IMR-90 (cell line): ENCODE data around the gene PEX10. TPM values are rescaled to one million over a fixed set of nuclear protein-coding genes. Genes with fewer than 3 reads are reported as not detected.

Experiments used
- ATAC-seq: fragments of 200-7000 bp; cut with Tn5 transposase; 2 replicates; pipeline ENCODE4 v1.9.1; 2020; ENCODE audit warnings: low read depth, mild to moderate bottlenecking, moderate library complexity
- BruUV-seq: library from RNA; stranded (reverse); fragments of 400-500 nt; replicated peaks from 2 replicates; lab custom pipeline; 2021; lab: Mats Ljungman, UMichigan
- CTCF ChIA-PET: fragments of 300-600 bp; formaldehyde crosslinking; extraction: SDS; loops from one replicate; lab custom pipeline; 2021; ENCODE audit warnings: antibody characterized with exemption; lab: Yijun Ruan, JAX
- POLR2A ChIA-PET: fragments of 300-600 bp; sonication (Branson Sonifier 250); formaldehyde crosslinking; loops from one replicate; lab custom pipeline; 2022; ENCODE audit warnings: antibody characterized with exemption; ENCODE audit not compliant: unreplicated experiment; lab: Charles Lee
- DNase-seq: peaks from one replicate; pipeline ENCODE4 v3.0.0; 2013
- H2AFZ ChIP-seq: replicated peaks from 2 replicates; pipeline ENCODE3; 2013; ENCODE audit warnings: low read length, mild to moderate bottlenecking; ENCODE audit not compliant: poor library complexity
- H2AK5ac ChIP-seq: 2 replicates; pipeline ENCODE4 v1.6.1; 2013; ENCODE audit warnings: low read depth, low read length, inconsistent platforms
- H2AK9ac ChIP-seq: replicated peaks from 2 replicates; pipeline ENCODE3; 2013; ENCODE audit warnings: mild to moderate bottlenecking, low read depth, low read length, moderate library complexity; ENCODE audit not compliant: poor library complexity
- H2BK120ac ChIP-seq: 2 replicates; pipeline ENCODE4 v1.6.1; 2013; ENCODE audit warnings: low read depth, low read length, inconsistent platforms
- H2BK15ac ChIP-seq: 3 replicates; pipeline ENCODE4 v1.6.1; 2013; ENCODE audit warnings: low read depth, low read length, inconsistent platforms
- H2BK20ac ChIP-seq: 2 replicates; pipeline ENCODE4 v1.6.1; 2013; ENCODE audit warnings: low read depth, mild to moderate bottlenecking, inconsistent platforms, low read length, moderate library complexity
- H2BK5ac ChIP-seq: 2 replicates; pipeline ENCODE4 v1.6.1; 2013; ENCODE audit warnings: mild to moderate bottlenecking, low read depth, low read length, inconsistent platforms; ENCODE audit not compliant: poor library complexity, severe bottlenecking
- H3K14ac ChIP-seq: replicated peaks from 2 replicates; pipeline ENCODE4 v1.6.1; 2013; ENCODE audit warnings: low read depth, low read length, inconsistent platforms
- H3K18ac ChIP-seq: 2 replicates; pipeline ENCODE4 v1.6.1; 2013; ENCODE audit warnings: low read depth, low read length, control low read depth
- H3K23ac ChIP-seq: 2 replicates; pipeline ENCODE4 v1.6.1; 2013; ENCODE audit warnings: low read depth, low read length, inconsistent platforms
- H3K27ac ChIP-seq: 2 replicates; pipeline ENCODE4 v1.5.1; 2013; ENCODE audit warnings: mild to moderate bottlenecking, control low read depth, low read length; ENCODE audit not compliant: insufficient read depth
- H3K27me3 ChIP-seq: 2 replicates; pipeline ENCODE4 v1.6.1; 2013; ENCODE audit warnings: low read length; ENCODE audit not compliant: control insufficient read depth, insufficient read depth
- H3K36me3 ChIP-seq: 2 replicates; pipeline ENCODE4 v1.6.1; 2013; ENCODE audit warnings: low read length, mixed read lengths; ENCODE audit not compliant: control insufficient read depth, insufficient read depth
- H3K4ac ChIP-seq: 2 replicates; pipeline ENCODE4 v1.6.1; 2013; ENCODE audit warnings: low read depth, low read length, inconsistent platforms
- H3K4me1 ChIP-seq: 2 replicates; pipeline ENCODE4 v1.6.1; 2013; ENCODE audit warnings: low read length, mixed read lengths; ENCODE audit not compliant: control insufficient read depth, insufficient read depth
- H3K4me2 ChIP-seq: 2 replicates; pipeline ENCODE4 v1.6.1; 2013; ENCODE audit warnings: low read depth, mild to moderate bottlenecking, control low read depth, low read length, moderate library complexity
- H3K4me3 ChIP-seq: 2 replicates; pipeline ENCODE4 v1.5.1; 2013; ENCODE audit warnings: low read depth, mild to moderate bottlenecking, control low read depth, low read length, moderate library complexity; ENCODE audit not compliant: insufficient read depth
- H3K56ac ChIP-seq: 2 replicates; pipeline ENCODE4 v1.6.1; 2013; ENCODE audit warnings: low read length, inconsistent platforms; ENCODE audit not compliant: insufficient read depth; ENCODE audit errors: extremely low read depth
- H3K79me1 ChIP-seq, 2 experiments: 2 replicates each; pipeline ENCODE4 v1.6.1; 2013; ENCODE audit warnings: low read length in 2 of 2, inconsistent platforms in 1 of 2, low read depth in 1 of 2
- H3K9ac ChIP-seq: 2 replicates; pipeline ENCODE4 v1.6.1; 2013; ENCODE audit warnings: low read depth, low read length, control low read depth
- H3K9me1 ChIP-seq: 2 replicates; pipeline ENCODE4 v1.6.1; 2013; ENCODE audit warnings: low read length, inconsistent platforms; ENCODE audit not compliant: insufficient read depth
- H3K9me3 ChIP-seq: 2 replicates; pipeline ENCODE4 v1.6.1; 2013; ENCODE audit warnings: low read length; ENCODE audit not compliant: control insufficient read depth, insufficient read depth
- H4K20me1 ChIP-seq: 2 replicates; pipeline ENCODE4 v1.6.1; 2013; ENCODE audit warnings: low read length, inconsistent platforms; ENCODE audit not compliant: insufficient read depth
- H4K5ac ChIP-seq: 2 replicates; pipeline ENCODE4 v1.6.1; 2013; ENCODE audit warnings: mild to moderate bottlenecking, low read depth, low read length, control low read depth
- H4K8ac ChIP-seq, 2 experiments: 2 replicates each; pipeline ENCODE4 v1.6.1; 2013; ENCODE audit warnings: low read depth in 2 of 2, low read length in 2 of 2, control low read depth in 1 of 2, inconsistent platforms in 1 of 2
- H4K91ac ChIP-seq: 2 replicates; pipeline ENCODE4 v1.6.1; 2013; ENCODE audit warnings: low read depth, low read length, inconsistent platforms; ENCODE audit not compliant: insufficient read depth
- BHLHE40 ChIP-seq: fragments of 150-350 bp; IDR thresholded peaks from 2 replicates; pipeline ENCODE4 v1.6.1; 2016; ENCODE audit warnings: mild to moderate bottlenecking, low read depth, low read length
- CEBPB ChIP-seq: IDR thresholded peaks from 2 replicates; pipeline ENCODE4 v1.6.1; 2012; ENCODE audit warnings: low read depth, low read length, improper control_type of control experiment
- CTCF ChIP-seq: conservative IDR thresholded peaks from 2 replicates; pipeline ENCODE4 v1.5.1; 2012; ENCODE audit warnings: mild to moderate bottlenecking, low read depth, low read length, improper control_type of control experiment
- MAZ ChIP-seq: IDR thresholded peaks from 2 replicates; pipeline ENCODE4 v1.6.1; 2012; ENCODE audit warnings: low read depth, mild to moderate bottlenecking, low read length, improper control_type of control experiment, moderate library complexity, borderline replicate concordance
- MXI1 ChIP-seq: IDR thresholded peaks from 2 replicates; pipeline ENCODE4 v1.6.1; 2012; ENCODE audit warnings: low read depth, mild to moderate bottlenecking, low read length, moderate library complexity, borderline replicate concordance
- NFE2L2 ChIP-seq: fragments of 150-350 bp; IDR thresholded peaks from 2 replicates; pipeline ENCODE4 v1.6.1; 2016; ENCODE audit warnings: low read depth, mild to moderate bottlenecking, low read length
- WGBS, 2 experiments: methylation state at CpG; one replicate each; pipeline versions ENCODE4 v1.1.5 to v1.1.7; 2013; ENCODE audit warnings: missing lambda C conversion rate in 2 of 2; ENCODE audit not compliant: insufficient read length in 1 of 2; ENCODE audit errors: extremely low coverage in 2 of 2; 5-methylcytosine and 5-hydroxymethylcytosine counted together
- dilution Hi-C: fragments of 300-500 bp; cut with HindIII; formaldehyde crosslinking; loops from one replicate; pipeline ENCODE4 v1.14.3; 2018; ENCODE audit warnings: low sequenced_read_pairs; ENCODE audit not compliant: unreplicated experiment
- in situ Hi-C: fragments of 300-500 bp; cut with MboI; formaldehyde crosslinking; loops from 3 replicates; pipeline ENCODE4 v1.14.3; 2019; ENCODE audit warnings: low sequenced_read_pairs, inconsistent platforms, mixed read lengths
- intact Hi-C: fragments of 100-400 bp; cut with micrococcal nuclease; formaldehyde crosslinking; loops from 2 replicates; pipeline ENCODE4 v1.10.0; 2022
- polyA plus RNA-seq, 3 experiments: library from polyadenylated mRNA; depleted of rRNA; stranded (reverse); fragments of >200 nt; gene quantifications; 2 replicates each; pipeline ENCODE4 v1.2.3, GENCODE V29; 2012; ENCODE audit warnings: low replicate concordance in 1 of 3
- total RNA-seq: library from RNA; depleted of rRNA; stranded (reverse); fragments of >200 nt; gene quantifications from 2 replicates; pipeline ENCODE4 v1.2.3, GENCODE V29; 2012

PEX10 gene
- total and polyA plus RNA-seq, 2 of the 4 experiments (the other 2 are of a cell fraction): 16.9 to 19.7 TPM

GRCh38 chr1:2460203-2460602 is 47.8 kb upstream of the PEX10 start:
- ChIA-PET CTCF (interaction anchor here (0.9 kb wide), 1 partner anchor 47 kb away, joined by 3 read pairs; no protein-coding TSS in a partner anchor), POLR2A (no interaction called here)
- Histone ChIP-seq H3K56ac (no peak overlapping the region), H3K79me1 (no peaks in the 10 kb centered on the region), H3K4me3 (no peak overlapping the region), H3K23ac (no peak overlapping the region), H2BK120ac (no peak overlapping the region), H3K9ac (no peak overlapping the region), H4K5ac (no peak overlapping the region), H3K18ac (no peak overlapping the region), H3K36me3 (no peaks in the 10 kb centered on the region), H3K4me2 (no peak overlapping the region), H2AK9ac (peak overlapping the region; percentile 42), H3K27me3 (peaks cover 30% of the 10 kb centered on the region), H2AK5ac (no peak overlapping the region), H3K4me1 (no peaks in the 10 kb centered on the region), H4K8ac (no peak overlapping the region), H3K27ac (no peak overlapping the region), H2BK20ac (no peak overlapping the region), H3K14ac (no peak overlapping the region), H3K9me3 (no peaks in the 10 kb centered on the region), H4K20me1 (no peaks in the 10 kb centered on the region), H3K9me1 (no peaks in the 10 kb centered on the region), H2BK15ac (no peak overlapping the region), H4K91ac (no peak overlapping the region), H2AFZ (no peak overlapping the region), H3K4ac (no peak overlapping the region), H2BK5ac (no peak overlapping the region)
- BruUV-seq: no TSS peak
- ATAC-seq (no peak), DNase-seq (no peak)
- dilution Hi-C loops (no loop called here), in situ Hi-C loops (no loop called here), intact Hi-C loops (no loop called here)
- 71% methylated on average over 7 of the region's 8 CpGs; no CpG with 5 or more reads in 1 of the 2 experiments for WGBS, 2 experiments
- TF ChIP-seq CTCF: no peak
- no peak for TF ChIP-seq CEBPB
- TF ChIP-seq BHLHE40: no peak
- no peak for TF ChIP-seq NFE2L2
- TF ChIP-seq MXI1: no peak
- no peak for TF ChIP-seq MAZ
